BJ (cell line): ENCODE data around the gene USF1. TPM values are rescaled to one million over a fixed set of nuclear protein-coding genes. Genes with fewer than 3 reads are reported as not detected.

ENCODE experiments used
- CTCF ChIA-PET: fragments of 350-600 bp; formaldehyde crosslinking; extraction: SDS; loops from one replicate; lab custom pipeline; 2021; ENCODE audit warnings: antibody characterized with exemption, inconsistent platforms; lab: Yijun Ruan, JAX
- POLR2A ChIA-PET: fragments of 300-600 bp; sonication (Branson Sonifier 250); formaldehyde crosslinking; extraction: SDS; loops from one replicate; lab custom pipeline; 2021; ENCODE audit warnings: antibody characterized with exemption; lab: Charles Lee
- DNase-seq: peaks from one replicate; pipeline ENCODE4 v3.0.0-alpha.2; 2011; ENCODE audit warnings: low read depth
- H3K27me3 ChIP-seq: 2 replicates; pipeline ENCODE4 v1.6.0; 2011; ENCODE audit warnings: low read length; ENCODE audit not compliant: control insufficient read depth, insufficient read depth
- H3K36me3 ChIP-seq: 2 replicates; pipeline ENCODE4 v1.5.1; 2011; ENCODE audit warnings: low read length; ENCODE audit not compliant: control insufficient read depth, insufficient read depth
- H3K4me3 ChIP-seq: 2 replicates; pipeline ENCODE4 v1.5.1; 2011; ENCODE audit warnings: low read depth, mild to moderate bottlenecking, control low read depth, low read length
- polyA plus RNA-seq: library from polyadenylated mRNA; depleted of rRNA; stranded (reverse); fragments of >200 nt; gene quantifications from 2 replicates; pipeline ENCODE4 v1.2.3, GENCODE V29; 2011
- TF ChIP-seq, protein P1 (sequence below): IDR thresholded peaks from 2 replicates; pipeline ENCODE4 v1.5.1; 2011; ENCODE audit warnings: low read depth, mild to moderate bottlenecking, control low read depth, inconsistent platforms, low read length, moderate library complexity; ENCODE audit not compliant: insufficient read depth

Gene USF1
- polyA plus RNA-seq, 1 experiment: 40.4 TPM

DNA sequence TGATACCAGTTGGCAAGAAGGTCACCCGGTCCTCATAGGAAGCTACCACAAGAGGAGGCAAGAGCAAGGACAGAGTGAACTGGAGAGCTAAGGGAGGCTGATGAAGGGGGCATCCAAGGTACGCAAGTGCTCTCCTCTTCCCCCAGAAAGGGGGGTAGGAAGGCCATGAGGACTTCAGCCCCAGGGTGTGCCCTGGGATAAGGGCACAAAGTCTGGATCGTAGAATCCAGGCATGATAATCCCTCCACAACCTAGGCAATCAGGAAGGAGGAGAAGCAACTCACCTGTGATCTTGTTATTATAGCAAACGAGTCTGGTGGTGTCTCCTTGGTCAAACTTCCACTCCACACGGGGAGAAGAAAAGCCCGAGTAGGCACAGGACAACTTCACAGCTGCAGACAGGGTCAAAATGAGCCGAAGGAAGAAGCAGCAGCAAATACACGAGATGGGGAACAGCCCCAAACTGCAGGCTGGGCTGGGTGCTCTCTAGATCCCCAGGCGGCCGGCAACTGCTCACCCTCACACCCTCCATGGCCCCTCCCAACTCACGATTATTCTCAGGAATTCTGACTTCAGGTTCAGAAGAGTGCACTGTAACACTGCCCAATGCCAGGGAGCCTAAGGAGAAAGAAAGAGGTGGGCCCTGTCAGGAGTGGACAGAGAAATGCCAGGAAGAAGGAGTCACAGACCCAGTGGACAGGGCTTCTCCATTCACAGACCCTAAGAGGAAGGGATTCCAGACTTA is 44.9 kb downstream of the USF1 start:
- Histone ChIP-seq H3K36me3 (no peaks in the 10 kb centered on the region), H3K4me3 (no peak overlapping the region), H3K27me3 (no peaks in the 10 kb centered on the region; the same call in 1 of the 2 replicates)
- ChIA-PET CTCF (interaction anchor here (0.8 to 6.5 kb wide), 5 partner anchors 10 to 138 kb away, joined by 3 to 96 read pairs (median 3); partner anchors contain the start of genes KLHDC9 and USF1), POLR2A (interaction anchor here (0.5 kb wide), 1 partner anchor 9 kb away, joined by 5 read pairs; no protein-coding TSS in a partner anchor)
- no peak for DNase-seq
- TF ChIP-seq, protein P1, sequence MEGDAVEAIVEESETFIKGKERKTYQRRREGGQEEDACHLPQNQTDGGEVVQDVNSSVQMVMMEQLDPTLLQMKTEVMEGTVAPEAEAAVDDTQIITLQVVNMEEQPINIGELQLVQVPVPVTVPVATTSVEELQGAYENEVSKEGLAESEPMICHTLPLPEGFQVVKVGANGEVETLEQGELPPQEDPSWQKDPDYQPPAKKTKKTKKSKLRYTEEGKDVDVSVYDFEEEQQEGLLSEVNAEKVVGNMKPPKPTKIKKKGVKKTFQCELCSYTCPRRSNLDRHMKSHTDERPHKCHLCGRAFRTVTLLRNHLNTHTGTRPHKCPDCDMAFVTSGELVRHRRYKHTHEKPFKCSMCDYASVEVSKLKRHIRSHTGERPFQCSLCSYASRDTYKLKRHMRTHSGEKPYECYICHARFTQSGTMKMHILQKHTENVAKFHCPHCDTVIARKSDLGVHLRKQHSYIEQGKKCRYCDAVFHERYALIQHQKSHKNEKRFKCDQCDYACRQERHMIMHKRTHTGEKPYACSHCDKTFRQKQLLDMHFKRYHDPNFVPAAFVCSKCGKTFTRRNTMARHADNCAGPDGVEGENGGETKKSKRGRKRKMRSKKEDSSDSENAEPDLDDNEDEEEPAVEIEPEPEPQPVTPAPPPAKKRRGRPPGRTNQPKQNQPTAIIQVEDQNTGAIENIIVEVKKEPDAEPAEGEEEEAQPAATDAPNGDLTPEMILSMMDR: no peak

DNA sequence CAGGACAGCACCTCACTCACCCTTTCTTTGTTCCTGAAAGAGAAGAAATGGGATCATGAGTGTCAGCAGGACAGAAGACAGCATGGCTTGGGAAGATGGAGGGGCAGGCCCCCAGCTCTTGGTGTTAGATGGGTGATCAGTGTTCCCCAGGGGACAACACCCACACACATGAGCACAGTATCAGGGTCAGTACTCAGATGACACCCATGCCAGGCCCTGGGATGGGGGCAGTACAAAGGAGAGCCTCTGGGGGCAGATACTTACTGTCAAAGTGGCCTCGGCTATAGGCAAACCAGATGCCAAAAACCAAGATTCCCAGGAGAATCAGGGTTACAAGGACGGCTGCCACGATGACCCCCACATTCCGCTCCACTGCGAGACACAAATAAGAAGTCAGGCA is 46.4 kb downstream of the USF1 start:
- TF ChIP-seq, protein P1: no peak
- Histone ChIP-seq H3K36me3 (no peaks in the 10 kb centered on the region), H3K4me3 (no peak overlapping the region), H3K27me3 (no peaks in the 10 kb centered on the region; the same call in 1 of the 2 replicates)
- no peak for DNase-seq
- POLR2A ChIA-PET: no interaction called here
- CTCF ChIA-PET: interaction anchor here (2.3 to 6.5 kb wide), 3 partner anchors 12 to 140 kb away, joined by 5 to 96 read pairs (median 36); partner anchors contain the start of gene KLHDC9

- Histone ChIP-seq H3K4me3 (no peak overlapping the region), H3K27me3 (no peaks in the 10 kb centered on the region; the same call in 1 of the 2 replicates), H3K36me3 (no peaks in the 10 kb centered on the region)
- ChIA-PET CTCF (interaction anchor here (1.1 to 6.5 kb wide), 15 partner anchors 10 to 146 kb away, joined by 3 to 96 read pairs (median 6); partner anchors contain the start of genes DEDD, KLHDC9 and USF1), POLR2A (no interaction called here)
- no peak for DNase-seq
- TF ChIP-seq, protein P1: peak; percentile 78
Observed at GRCh38 chr1:160997323-160998038, 48.3 kb downstream of the USF1 start.

- ChIA-PET POLR2A (no interaction called here), CTCF (interaction anchor here (1.1 to 6.5 kb wide), 6 partner anchors 11 to 143 kb away, joined by 3 to 96 read pairs (median 16); partner anchors contain the start of genes DEDD and KLHDC9)
- Histone ChIP-seq H3K36me3 (no peaks in the 10 kb centered on the region), H3K4me3 (no peak overlapping the region), H3K27me3 (no peaks in the 10 kb centered on the region; the same call in 1 of the 2 replicates)
- TF ChIP-seq, protein P1: no peak
- DNase-seq: no peak
Observed at GRCh38 chr1:160996178-160996577, 49.6 kb downstream of the USF1 start.
